A549 (cell line): ENCODE data around the gene TSNAX. TPM values are rescaled to one million over a fixed set of nuclear protein-coding genes. Genes with fewer than 3 reads are reported as not detected.
A peak's percentile ranks its signal among the peaks of the same experiment; 100 is the strongest.

ENCODE experiments used
- ATAC-seq, 2 experiments: fragments of 200-7000 bp in 1 of 2; fragments of >200 bp in 1 of 2; cut with Nextera tagmentation in 1 of 2; cut with Tn5 transposase in 1 of 2; 3 replicates each; pipeline versions ENCODE4 v1.8.0 to v1.9.1; 2018 to 2020; ENCODE audit warnings: mild to moderate bottlenecking in 1 of 2, moderate library complexity in 1 of 2
- CTCF ChIA-PET: fragments of 300-600 bp; sonication (Branson Sonifier 250); formaldehyde crosslinking; extraction: SDS; loops from one replicate; lab custom pipeline; 2021; ENCODE audit warnings: antibody characterized with exemption, inconsistent platforms; lab: Yijun Ruan, JAX
- POLR2A ChIA-PET: fragments of 350-600 bp; formaldehyde crosslinking; extraction: SDS; loops from one replicate; lab custom pipeline; 2021; ENCODE audit warnings: antibody characterized with exemption, inconsistent platforms; lab: Yijun Ruan, JAX
- DNase-seq, 2 experiments: peaks; one replicate each; pipeline versions ENCODE4 v3.0.0 to v3.0.0-alpha.2; 2011 to 2016; ENCODE audit warnings: low read depth in 1 of 2, low spot score in 1 of 2
- FAIRE-seq: peaks from 2 replicates; lab custom pipeline; 2011; peaks lifted over from hg19 to GRCh38; lab: Jason Lieb, UNC
- H3K27ac ChIP-seq, 2 experiments: fragments of >200 bp; sonication (Bioruptor Twin); formaldehyde crosslinking; 3 replicates each; pipeline ENCODE4 v1.5.1; 2016 to 2017
- H3K4me1 ChIP-seq: fragments of >200 bp; sonication (Bioruptor Twin); formaldehyde crosslinking; 3 replicates; pipeline ENCODE4 v1.6.1; 2016
- H3K4me2 ChIP-seq: fragments of >200 bp; sonication (Bioruptor Twin); formaldehyde crosslinking; 3 replicates; pipeline ENCODE4 v1.6.1; 2016
- H3K4me3 ChIP-seq: fragments of >200 bp; sonication (Bioruptor Twin); formaldehyde crosslinking; 3 replicates; pipeline ENCODE4 v1.5.1; 2016
- H3K9me3 ChIP-seq: fragments of >200 bp; sonication (Bioruptor Twin); formaldehyde crosslinking; 3 replicates; pipeline ENCODE4 v1.6.1; 2016
- BHLHE40 ChIP-seq: IDR thresholded peaks from 2 replicates; pipeline ENCODE4 v1.6.1; 2012; ENCODE audit warnings: low read depth, low read length, inconsistent platforms
- CBX2 ChIP-seq: fragments of 200-600 bp; sonication (generic); IDR thresholded peaks from 2 replicates; pipeline ENCODE4 v1.6.1; 2016; ENCODE audit warnings: low read depth, mild to moderate bottlenecking, borderline replicate concordance
- ESRRA ChIP-seq: fragments of 150-350 bp; IDR thresholded peaks from 2 replicates; pipeline ENCODE4 v1.6.1; 2014; ENCODE audit warnings: mild to moderate bottlenecking, low read length, borderline replicate concordance
- GATA3 ChIP-seq: IDR thresholded peaks from 2 replicates; pipeline ENCODE4 v1.6.1; 2012; ENCODE audit warnings: borderline replicate concordance
- HDAC2 ChIP-seq: fragments of 200-600 bp; sonication (generic); IDR thresholded peaks from 2 replicates; pipeline ENCODE4 v1.6.1; 2016
- JUNB ChIP-seq: fragments of >200 bp; sonication (Bioruptor Twin); formaldehyde crosslinking; IDR thresholded peaks from 2 replicates; pipeline ENCODE4 v1.6.1; 2016
- KDM1A ChIP-seq: fragments of 200-600 bp; sonication (generic); IDR thresholded peaks from 2 replicates; pipeline ENCODE4 v1.6.1; 2016; ENCODE audit warnings: low read depth, mild to moderate bottlenecking
- MAFK ChIP-seq: fragments of 450-650 bp; IDR thresholded peaks from 2 replicates; pipeline ENCODE4 v1.6.1; 2014; ENCODE audit not compliant: partially characterized antibody
- MAZ ChIP-seq: fragments of 150-350 bp; IDR thresholded peaks from 2 replicates; pipeline ENCODE4 v1.6.1; 2014; ENCODE audit warnings: antibody characterized with exemption, low read depth, low read length, borderline replicate concordance
- MYC ChIP-seq: IDR thresholded peaks from 2 replicates; pipeline ENCODE4 v1.6.1; 2012; ENCODE audit warnings: mild to moderate bottlenecking, inconsistent platforms, low read length, improper control_type of control experiment, borderline replicate concordance
- NPAS2 ChIP-seq: fragments of 250-450 bp; sonication (Bioruptor Pico); IDR thresholded peaks from 2 replicates; pipeline ENCODE4 v1.8.0; 2022; ENCODE audit warnings: mild to moderate bottlenecking, moderate library complexity, borderline replicate concordance
- NR3C1 ChIP-seq: fragments of >200 bp; sonication (Bioruptor Twin); formaldehyde crosslinking; IDR thresholded peaks from 3 replicates; pipeline ENCODE4 v1.6.1; 2017
- PHF8 ChIP-seq: fragments of 200-600 bp; sonication (generic); IDR thresholded peaks from 2 replicates; pipeline ENCODE4 v1.6.1; 2016; ENCODE audit warnings: low read depth, mild to moderate bottlenecking, antibody characterized with exemption, moderate library complexity, borderline replicate concordance
- POLR2A ChIP-seq: IDR thresholded peaks from 2 replicates; pipeline ENCODE4 v1.6.1; 2012; ENCODE audit warnings: mild to moderate bottlenecking, low read length
- RFX5 ChIP-seq: fragments of 450-650 bp; IDR thresholded peaks from 2 replicates; pipeline ENCODE4 v1.7.1; 2014; ENCODE audit warnings: antibody characterized with exemption, mild to moderate bottlenecking, moderate library complexity
- RNF2 ChIP-seq: fragments of 200-600 bp; sonication (generic); IDR thresholded peaks from 2 replicates; pipeline ENCODE4 v1.6.1; 2016; ENCODE audit warnings: low read depth, mild to moderate bottlenecking, antibody characterized with exemption, moderate library complexity, borderline replicate concordance
- TFCP2L1 ChIP-seq: fragments of 250-450 bp; sonication (Bioruptor Pico); IDR thresholded peaks from 2 replicates; pipeline ENCODE4 v1.5.0; 2021; ENCODE audit warnings: mild to moderate bottlenecking
- ZFP36 ChIP-seq: fragments of 450-650 bp; IDR thresholded peaks from 2 replicates; pipeline ENCODE4 v1.6.1; 2014; ENCODE audit warnings: borderline replicate concordance; ENCODE audit not compliant: partially characterized antibody
- ZSCAN20 ChIP-seq: fragments of 250-450 bp; sonication (Bioruptor Pico); IDR thresholded peaks from 2 replicates; pipeline ENCODE4 v1.8.0; 2022; ENCODE audit warnings: mild to moderate bottlenecking, moderate library complexity
- WGBS: methylation state at CpG from one replicate; pipeline ENCODE4 v1.1.6; 2017; ENCODE audit errors: missing lambda C conversion rate; 5-methylcytosine and 5-hydroxymethylcytosine counted together
- polyA plus RNA-seq, 4 experiments: library from polyadenylated mRNA; depleted of rRNA in 3 of 4; stranded (reverse); fragments of >200 nt; fragmentation: RNase III in 1 of 4; extraction: RNeasy Plus Mini Kit Qiagen cat#74134 plus additional on column Dnase treatment in 1 of 4; gene quantifications; 2 replicates in 3 of 4; 3 replicates in 1 of 4; pipeline ENCODE4 v1.2.3, GENCODE V29; 2011 to 2017
- TF ChIP-seq, protein P1 (sequence below): fragments of 150-350 bp; IDR thresholded peaks from 2 replicates; pipeline ENCODE4 v1.6.1; 2014; ENCODE audit warnings: low read depth, mild to moderate bottlenecking, low read length
- TF ChIP-seq, protein P2 (sequence below): fragments of >200 bp; sonication (Bioruptor Twin); formaldehyde crosslinking; IDR thresholded peaks from 3 replicates; pipeline ENCODE4 v1.5.1; 2016
- TF ChIP-seq, protein P3 (sequence below): IDR thresholded peaks from 2 replicates; pipeline ENCODE4 v1.6.1; 2012

The TSNAX gene
- polyA plus RNA-seq, 2 of the 4 experiments (the other 2 are of a cell fraction) = 48.5 to 58.3 TPM

DNA sequence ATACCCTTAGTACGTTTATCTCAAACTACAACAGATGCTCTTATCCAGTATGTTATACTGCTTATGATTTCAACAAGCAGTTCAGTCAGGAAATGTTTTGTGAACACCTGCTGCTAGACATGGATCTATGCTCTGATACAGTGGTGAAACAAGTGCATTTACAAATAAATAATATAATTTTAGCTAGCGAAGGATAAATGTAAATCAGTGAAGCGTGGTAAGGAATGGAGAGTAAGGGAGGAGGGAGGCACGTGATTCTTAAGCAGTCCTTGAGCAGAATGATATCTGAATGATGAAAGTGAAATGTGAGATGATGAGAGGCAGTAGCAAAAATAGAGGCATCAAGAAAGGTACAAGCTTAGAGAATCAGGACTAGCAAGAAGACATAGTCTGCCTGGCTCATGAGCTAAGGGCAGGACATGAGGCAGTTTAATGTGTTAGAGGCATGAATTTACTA is 6.3 kb downstream of the TSNAX start:
- H3K4me1 ChIP-seq = peaks cover 4% of the 10 kb centered on the region; the same call in 2 of the 3 replicates
- H3K4me3 ChIP-seq = no peak overlapping the region
- TF ChIP-seq NPAS2 (no peak), MYC (no peak), RNF2 (no peak), ZFP36 (no peak), NR3C1 (no peak), PHF8 (no peak), ESRRA (no peak), TFCP2L1 (CRISPR knock-in tag) (no peak), RFX5 (no peak), JUNB (no peak), POLR2A (no peak), MAZ (no peak), HDAC2 (no peak), GATA3 (no peak), BHLHE40 (no peak), ZSCAN20 (CRISPR knock-in tag) (no peak), KDM1A (no peak), CBX2 (no peak)
- TF ChIP-seq, protein P1, sequence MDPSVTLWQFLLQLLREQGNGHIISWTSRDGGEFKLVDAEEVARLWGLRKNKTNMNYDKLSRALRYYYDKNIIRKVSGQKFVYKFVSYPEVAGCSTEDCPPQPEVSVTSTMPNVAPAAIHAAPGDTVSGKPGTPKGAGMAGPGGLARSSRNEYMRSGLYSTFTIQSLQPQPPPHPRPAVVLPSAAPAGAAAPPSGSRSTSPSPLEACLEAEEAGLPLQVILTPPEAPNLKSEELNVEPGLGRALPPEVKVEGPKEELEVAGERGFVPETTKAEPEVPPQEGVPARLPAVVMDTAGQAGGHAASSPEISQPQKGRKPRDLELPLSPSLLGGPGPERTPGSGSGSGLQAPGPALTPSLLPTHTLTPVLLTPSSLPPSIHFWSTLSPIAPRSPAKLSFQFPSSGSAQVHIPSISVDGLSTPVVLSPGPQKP = no peak
- TF ChIP-seq, protein P2, sequence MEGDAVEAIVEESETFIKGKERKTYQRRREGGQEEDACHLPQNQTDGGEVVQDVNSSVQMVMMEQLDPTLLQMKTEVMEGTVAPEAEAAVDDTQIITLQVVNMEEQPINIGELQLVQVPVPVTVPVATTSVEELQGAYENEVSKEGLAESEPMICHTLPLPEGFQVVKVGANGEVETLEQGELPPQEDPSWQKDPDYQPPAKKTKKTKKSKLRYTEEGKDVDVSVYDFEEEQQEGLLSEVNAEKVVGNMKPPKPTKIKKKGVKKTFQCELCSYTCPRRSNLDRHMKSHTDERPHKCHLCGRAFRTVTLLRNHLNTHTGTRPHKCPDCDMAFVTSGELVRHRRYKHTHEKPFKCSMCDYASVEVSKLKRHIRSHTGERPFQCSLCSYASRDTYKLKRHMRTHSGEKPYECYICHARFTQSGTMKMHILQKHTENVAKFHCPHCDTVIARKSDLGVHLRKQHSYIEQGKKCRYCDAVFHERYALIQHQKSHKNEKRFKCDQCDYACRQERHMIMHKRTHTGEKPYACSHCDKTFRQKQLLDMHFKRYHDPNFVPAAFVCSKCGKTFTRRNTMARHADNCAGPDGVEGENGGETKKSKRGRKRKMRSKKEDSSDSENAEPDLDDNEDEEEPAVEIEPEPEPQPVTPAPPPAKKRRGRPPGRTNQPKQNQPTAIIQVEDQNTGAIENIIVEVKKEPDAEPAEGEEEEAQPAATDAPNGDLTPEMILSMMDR = no peak
- TF ChIP-seq, all 56 proteins: peak for 0
- FAIRE-seq = no peak
- no peak for ATAC-seq
- CTCF ChIA-PET = interaction anchor here (0.7 to 3.7 kb wide), 5 partner anchors 12 to 176 kb away, joined by 3 to 14 read pairs (median 4); no protein-coding TSS in a partner anchor
- no peak overlapping the region for H3K4me2 ChIP-seq
- POLR2A ChIA-PET = no interaction called here
- no peak for DNase-seq
- no peak overlapping the region for H3K27ac ChIP-seq
- WGBS = 83% methylated on average over 4 of the region's 4 CpGs
- peaks cover under 1% of the 10 kb centered on the region; the same call in 1 of the 3 replicates for H3K9me3 ChIP-seq

DNA sequence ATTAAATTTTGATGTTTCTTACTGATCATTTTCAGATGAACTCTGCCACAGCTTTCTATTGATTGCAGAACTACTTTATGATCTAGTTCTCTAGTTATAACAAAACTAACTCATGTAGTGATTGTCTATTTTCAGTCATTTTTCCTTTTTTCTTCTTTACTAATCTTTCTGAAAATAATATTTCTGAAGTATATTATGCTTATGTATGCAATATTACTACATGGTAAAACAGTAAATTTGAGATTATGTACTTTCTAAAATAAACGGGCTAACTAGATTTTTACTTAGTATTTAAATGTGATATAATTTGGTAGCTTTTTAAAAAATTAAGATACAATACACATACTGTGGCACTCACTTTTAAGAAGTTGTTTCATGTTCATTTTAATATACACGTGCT is 7.6 kb downstream of the TSNAX start:
- no peak for DNase-seq

More for the DNA sequence above, 7.6 kb downstream of the TSNAX start:
- H3K4me1 ChIP-seq = no peaks in the 10 kb centered on the region
- H3K27ac ChIP-seq = no peak overlapping the region
- ChIA-PET CTCF (interaction anchor here (0.6 to 3.7 kb wide), 2 partner anchors 13 to 83 kb away, joined by 3 to 14 read pairs; no protein-coding TSS in a partner anchor), POLR2A (interaction anchor here (1.5 kb wide), 1 partner anchor 10 kb away, joined by 3 read pairs; no protein-coding TSS in a partner anchor)
- FAIRE-seq = peak; percentile 56
- H3K4me3 ChIP-seq = no peak overlapping the region
- H3K9me3 ChIP-seq = peaks cover 12% of the 10 kb centered on the region; the same call in 2 of the 3 replicates
- WGBS = 93% methylated on average over 2 of the region's 2 CpGs
- no peak for ATAC-seq
- no peak overlapping the region for H3K4me2 ChIP-seq
- no peak for TF ChIP-seq RFX5
- TF ChIP-seq MAFK = peak; percentile 76
- TF ChIP-seq, protein P3, sequence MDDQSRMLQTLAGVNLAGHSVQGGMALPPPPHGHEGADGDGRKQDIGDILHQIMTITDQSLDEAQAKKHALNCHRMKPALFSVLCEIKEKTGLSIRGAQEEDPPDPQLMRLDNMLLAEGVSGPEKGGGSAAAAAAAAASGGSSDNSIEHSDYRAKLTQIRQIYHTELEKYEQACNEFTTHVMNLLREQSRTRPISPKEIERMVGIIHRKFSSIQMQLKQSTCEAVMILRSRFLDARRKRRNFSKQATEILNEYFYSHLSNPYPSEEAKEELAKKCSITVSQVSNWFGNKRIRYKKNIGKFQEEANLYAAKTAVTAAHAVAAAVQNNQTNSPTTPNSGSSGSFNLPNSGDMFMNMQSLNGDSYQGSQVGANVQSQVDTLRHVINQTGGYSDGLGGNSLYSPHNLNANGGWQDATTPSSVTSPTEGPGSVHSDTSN = no peak
